Left colon (tissue), 2 donors: ENCODE results near the gene AMZ1. TPM values are rescaled to one million over a fixed set of nuclear protein-coding genes. Genes with fewer than 3 reads are reported as not detected.

Experiments
- ATAC-seq: fragments of 200-7000 bp; cut with Tn5 transposase; one replicate; pipeline ENCODE4 v1.9.1; 2020; ENCODE audit warnings: mild to moderate bottlenecking, moderate library complexity
- DNase-seq, 2 donors: peaks; one replicate each; pipeline ENCODE4 v3.0.0-alpha.2; 2020
- intact Hi-C, 2 donors: fragments of 100-400 bp; cut with DNase I in 1 of 2; cut with micrococcal nuclease in 1 of 2; formaldehyde crosslinking; loops; one replicate each; pipeline versions ENCODE4 v1.11.2 to v1.14.0; 2022; cut with DNase I, micrococcal nuclease
- total RNA-seq, 2 donors: library from RNA; stranded (reverse); fragmentation: NEBNext Ultra II Directional; extraction: Animal tissue kit (Norgen Biotek cat#: 25700); gene quantifications; one replicate each; pipeline ENCODE4 v1.2.1, GENCODE V29; 2021
- donor health status: DM: no; HTN: no; CAD: no.
- donor health status: DM: yes; HTN: yes; CAD: no.

The AMZ1 gene
- total RNA-seq, 2 donors from 2014 or later, result 0.28 TPM; not detected in 1

DNA sequence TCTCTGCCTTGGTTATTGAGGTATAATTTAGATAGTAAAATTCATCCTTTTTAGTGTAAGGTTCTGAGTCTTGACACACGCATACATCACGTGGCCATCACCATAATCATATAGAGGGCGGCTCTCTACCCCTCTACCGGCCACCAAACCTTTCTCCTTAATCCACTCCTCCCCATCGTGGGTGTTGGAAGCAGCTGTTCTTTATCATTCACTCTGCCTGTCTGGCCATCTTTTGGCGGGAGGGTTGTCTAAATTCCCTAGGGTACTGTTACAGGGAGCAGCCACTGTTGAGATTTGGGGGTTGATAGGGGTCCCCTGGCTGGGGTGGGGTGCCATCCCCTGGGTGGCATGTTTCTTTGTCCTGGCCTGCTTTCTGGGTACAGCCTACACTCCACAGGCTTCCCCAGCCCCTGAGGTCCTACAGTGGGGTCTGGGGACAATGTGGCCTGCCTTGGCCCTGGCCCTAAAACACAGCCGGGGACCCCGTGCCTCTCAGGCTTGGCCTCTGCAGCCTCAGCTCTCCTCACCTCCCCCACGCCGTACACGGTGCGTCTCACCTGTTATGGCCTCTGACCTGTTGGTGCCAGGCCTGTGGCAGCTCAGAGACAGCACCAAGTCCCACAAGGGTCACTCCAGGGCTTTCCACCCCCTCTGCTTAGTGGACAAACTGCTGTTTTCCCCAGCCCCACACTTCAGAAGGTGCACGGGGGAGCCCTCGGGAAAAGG lies 17.5 kb downstream of the AMZ1 start:
- intact Hi-C loops, result no loop called here
- no peak for ATAC-seq
- no peak for DNase-seq

DNA sequence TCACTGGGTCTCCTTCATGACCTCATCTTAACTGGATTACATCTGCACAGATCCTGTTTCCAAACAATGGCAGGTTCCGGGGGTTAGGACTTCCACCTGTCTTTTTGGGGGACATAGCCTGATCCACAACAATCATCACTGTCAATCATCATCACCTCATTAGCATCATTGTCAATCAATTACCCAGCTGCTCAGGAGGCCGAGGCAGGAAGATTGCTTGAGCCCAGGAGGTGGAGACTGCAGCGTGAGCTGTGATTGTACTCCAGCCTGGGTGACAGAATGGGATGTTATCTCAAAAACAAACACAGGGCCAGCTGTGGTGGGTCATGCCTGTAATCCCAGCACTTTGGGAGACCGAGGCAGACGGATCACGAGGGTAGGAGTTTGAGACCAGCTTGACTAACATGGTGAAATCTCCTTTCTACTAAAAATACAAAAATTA lies 18.7 kb downstream of the AMZ1 start:
- intact Hi-C loops, result no loop called here
- ATAC-seq (no peak), DNase-seq (no peak)

DNA sequence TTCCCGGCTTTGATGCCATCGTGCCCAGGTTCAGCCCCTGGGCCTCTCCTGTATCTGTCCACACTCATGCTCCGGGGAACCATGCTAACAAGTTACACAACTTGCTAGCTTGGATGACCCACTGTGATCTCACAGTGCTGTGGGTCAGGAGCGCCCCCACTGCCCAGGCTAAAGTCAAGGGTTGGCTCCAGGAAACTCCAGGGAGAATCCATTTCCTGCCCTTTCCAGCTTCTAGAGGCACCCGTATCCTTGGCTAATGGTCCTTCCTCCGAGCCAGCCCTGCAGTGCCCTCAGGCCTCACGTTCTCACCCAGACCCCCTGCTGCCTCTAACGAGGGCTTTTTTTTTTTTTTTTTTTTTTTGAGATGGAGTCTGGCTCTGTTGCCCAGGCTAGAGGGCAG lies 19.5 kb downstream of the AMZ1 start:
- intact Hi-C loops, result no loop called here
- ATAC-seq (no peak), DNase-seq (no peak)

DNA sequence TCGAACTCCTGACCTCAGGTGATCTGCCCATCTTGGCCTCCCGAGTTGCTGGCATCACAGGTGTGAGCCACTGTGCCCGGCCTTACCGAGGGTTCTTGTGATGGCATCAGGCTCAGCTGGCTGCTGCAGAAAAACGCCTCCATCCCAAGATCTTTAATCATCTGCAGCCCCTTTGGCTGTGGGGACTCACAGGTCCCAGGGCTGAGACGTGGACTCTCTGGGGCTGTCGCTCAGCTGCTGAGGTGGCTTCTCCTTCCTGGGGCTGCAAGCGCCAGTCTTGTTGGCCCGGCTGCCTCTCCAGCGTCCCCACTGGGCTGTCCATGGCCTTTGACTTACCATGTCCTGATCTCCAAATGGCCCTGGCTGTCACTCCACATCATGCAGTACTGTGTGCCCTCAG lies 20.0 kb downstream of the AMZ1 start:
- ATAC-seq (no peak), DNase-seq (no peak)
- intact Hi-C loops, result no loop called here

DNA sequence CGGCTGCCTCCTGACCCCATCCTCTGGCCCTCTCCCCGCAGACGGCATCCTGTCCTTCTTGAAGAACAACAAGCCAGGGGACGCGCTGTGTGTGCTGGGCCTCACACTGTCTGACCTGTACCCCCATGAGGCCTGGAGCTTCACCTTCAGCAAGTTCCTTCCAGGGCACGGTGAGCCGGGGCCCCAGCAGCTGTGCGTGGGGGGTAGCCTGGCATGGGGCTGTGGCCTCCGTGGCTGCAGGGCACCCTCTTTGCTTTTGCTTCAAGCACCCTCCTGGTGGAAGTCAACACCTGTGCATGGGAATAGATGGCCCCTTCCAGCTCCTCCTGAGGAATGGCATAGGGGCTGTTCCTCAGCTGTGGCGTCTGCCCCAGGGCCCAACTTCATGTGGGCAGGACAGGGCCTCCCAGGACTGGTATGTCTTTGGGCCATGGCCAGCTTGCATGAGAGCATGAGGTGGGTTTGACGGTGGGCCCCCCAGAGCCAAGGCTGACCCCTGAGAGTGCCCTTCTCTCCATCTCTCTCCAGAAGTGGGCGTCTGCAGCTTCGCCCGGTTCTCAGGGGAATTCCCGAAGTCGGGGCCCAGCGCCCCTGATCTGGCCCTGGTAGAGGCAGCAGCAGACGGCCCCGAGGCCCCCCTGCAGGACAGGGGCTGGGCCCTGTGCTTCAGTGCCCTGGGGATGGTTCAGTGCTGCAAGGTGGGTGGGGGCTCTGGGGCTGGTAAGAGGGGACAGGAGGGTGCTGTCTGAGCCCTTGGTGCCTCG lies 20.7 kb downstream of the AMZ1 start:
- intact Hi-C loops, result no loop called here
- DNase-seq (no peak), ATAC-seq (no peak)

DNA sequence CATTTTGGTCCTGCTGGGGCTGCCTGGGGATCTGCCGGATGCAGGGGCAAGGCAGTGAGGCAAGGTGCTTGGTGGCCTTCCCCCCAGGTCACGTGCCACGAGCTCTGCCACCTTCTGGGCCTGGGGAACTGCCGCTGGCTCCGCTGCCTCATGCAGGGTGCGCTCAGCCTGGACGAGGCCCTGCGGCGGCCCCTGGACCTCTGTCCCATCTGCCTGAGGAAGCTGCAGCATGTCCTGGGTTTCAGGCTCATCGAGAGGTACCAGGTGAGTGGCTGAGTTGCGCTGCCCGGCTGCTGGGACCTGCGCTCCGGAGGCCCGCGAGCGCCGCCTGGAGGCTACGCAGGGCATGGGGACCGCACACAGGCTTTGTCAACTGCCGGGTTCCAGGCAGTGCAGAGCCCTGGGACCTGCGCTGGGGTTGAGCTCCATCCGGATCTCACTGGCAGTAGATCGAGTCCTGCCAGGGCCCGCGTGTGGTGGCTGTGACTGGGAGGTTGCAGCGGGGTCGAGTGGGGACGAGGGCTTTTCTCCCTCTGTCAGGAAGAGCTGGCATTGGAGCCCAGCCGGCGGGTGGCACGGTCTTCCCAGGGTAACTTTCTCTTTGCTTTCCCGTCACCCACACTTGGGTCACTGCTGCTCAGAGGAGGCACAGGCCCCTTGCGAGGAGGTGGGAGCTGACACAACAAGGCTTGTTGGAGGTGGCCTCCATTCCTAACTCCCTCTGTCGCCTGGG lies 21.7 kb downstream of the AMZ1 start:
- peak; percentile 93 for ATAC-seq
- intact Hi-C loops, result no loop called here
- peak; percentile 62 to 87 for DNase-seq

DNA sequence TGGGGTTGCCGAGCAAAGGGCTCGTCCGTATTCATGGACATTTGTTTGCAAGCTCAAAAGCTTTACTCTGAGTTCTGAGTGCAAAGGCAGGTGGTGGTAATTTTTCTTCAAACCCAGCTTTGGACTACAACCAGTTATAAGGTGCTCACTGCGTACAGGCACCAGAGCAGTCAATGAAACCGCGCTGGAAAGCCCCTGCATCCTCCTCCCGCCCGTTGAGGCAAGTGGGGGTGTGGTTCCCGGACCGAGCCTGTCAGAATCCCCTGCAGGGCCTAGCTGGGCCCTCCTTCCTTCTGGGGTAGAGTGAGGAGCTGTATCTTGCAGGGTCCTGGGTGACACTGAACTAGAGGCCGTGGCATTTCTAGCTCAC lies 22.3 kb downstream of the AMZ1 start:
- DNase-seq, result no peak
- intact Hi-C loops, result no loop called here
- peak; percentile 9 for ATAC-seq

DNA sequence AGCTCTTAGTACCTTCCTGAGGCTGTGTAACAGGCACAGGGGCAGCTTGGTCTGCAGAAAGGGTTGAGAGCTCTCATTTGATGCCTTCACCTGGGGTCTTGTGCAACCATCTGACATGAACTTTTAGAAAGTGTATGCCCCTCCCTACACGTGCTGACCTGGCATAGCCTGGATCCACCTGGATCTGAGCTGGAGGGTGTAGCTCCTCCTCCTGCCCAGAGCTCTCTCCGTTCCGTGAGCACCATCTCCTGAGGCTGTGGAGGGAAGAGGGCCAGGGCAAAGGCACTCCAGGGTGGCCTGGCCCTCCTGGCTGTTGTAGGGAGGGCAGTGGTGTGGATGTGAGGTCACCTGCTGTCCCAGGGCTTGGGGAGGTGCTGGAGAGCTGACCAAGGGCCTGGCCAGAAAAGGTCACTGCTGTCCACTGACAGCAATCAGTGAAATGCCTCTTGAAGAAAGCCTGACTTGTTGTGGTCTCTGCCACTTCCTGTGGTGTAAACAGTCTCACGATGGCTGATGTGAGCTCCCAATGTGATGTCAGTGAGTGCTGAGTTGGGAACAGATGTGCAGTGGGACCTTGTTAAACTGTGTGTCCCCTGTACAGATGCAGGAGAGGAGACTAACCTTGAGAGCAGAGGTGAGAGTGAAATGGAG lies 23.0 kb downstream of the AMZ1 start:
- DNase-seq, result no peak
- intact Hi-C loops, result no loop called here
- ATAC-seq, result no peak

DNA sequence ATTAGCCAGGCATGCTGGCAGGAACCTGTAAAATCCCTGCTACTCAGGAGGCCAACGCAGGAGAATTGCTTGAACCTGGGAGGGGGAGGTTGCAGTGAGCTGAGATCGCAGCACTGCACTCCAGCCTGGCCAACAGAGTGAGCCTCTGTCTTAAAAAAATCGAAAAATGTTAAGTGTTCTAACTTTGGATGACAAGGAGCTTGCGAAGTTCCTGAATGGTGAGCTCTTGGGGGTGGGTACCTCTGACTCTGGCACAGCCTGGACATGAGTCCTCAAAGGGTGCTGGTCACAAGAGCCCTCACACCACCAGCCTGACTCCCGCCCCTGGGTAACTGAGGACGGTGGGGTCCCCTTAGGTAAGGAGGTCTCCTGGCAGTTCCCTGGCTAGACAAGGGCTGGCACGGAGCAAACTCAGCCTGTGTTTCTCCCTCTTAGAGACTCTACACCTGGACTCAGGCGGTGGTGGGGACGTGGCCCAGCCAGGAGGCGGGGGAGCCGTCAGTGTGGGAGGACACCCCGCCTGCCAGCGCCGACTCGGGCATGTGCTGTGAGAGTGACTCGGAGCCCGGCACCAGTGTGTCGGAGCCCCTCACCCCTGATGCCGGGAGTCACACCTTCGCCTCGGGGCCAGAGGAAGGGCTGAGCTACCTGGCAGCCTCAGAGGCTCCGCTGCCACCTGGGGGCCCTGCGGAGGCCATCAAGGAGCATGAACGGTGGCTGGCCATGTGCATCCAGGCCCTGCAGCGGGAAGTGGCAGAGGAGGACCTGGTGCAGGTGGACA lies 24.1 kb downstream of the AMZ1 start:
- ATAC-seq (no peak), DNase-seq (no peak)
- intact Hi-C loops, result no loop called here

DNA sequence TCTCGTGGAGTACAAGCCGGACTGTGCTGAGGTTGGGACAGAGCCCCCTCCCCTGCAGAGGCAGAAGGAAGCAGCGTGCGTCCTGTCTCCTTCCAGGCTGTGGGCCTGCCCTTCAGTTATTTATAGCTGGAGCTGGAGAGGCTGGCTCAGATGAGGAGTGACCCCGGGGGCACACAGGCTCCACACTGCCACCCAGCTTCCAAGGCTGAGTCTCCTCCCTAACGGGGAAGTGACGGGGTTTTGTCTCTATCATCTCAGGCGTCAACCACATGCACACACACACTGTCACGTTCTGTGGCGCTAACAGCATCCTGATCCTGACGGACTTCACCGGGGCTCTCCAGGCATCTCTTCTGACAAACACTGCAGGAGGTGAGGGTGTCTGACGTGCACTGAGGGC lies 25.4 kb downstream of the AMZ1 start:
- DNase-seq, result no peak
- ATAC-seq, result no peak
- intact Hi-C loops, result no loop called here

DNA sequence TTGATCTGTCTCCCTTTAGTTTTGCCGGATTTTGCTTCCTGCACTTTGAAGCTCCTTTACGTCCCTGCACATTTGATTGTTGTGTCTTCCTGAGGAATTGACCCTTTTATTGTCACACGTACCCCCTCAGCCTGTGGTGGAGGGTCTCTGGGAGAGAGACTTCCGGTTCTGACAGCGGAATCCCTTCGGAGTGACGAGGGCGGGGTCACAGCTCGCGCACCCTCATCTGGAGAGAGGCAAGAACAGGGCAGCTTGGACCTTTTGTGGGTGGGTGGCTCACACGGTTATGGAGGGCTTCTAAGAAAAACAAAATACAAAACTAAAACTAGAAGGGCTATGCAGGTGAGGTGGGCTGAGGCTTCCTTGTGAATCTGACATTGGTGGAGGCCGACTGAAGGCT lies 26.0 kb downstream of the AMZ1 start:
- ATAC-seq, result no peak
- intact Hi-C loops, result no loop called here

DNA sequence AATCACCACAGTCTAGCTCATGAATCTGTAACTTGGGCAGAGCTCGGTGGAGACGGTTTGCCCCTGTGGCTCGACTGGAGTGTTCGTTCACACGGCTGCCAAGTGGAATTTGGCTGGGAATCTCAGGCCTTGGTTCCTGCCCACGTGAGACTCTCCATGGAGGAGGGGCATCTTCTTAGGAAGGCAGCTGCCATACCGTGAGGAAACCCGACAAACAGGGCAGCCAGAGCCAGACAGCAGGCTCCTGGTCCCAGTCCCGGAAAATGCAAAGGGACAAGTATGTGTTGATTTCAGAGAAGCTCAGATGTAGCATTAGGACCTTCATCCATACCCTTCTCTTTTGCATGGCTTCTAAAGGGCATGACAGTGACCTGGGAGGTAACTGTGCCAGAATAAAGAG lies 26.6 kb downstream of the AMZ1 start:
- no peak for DNase-seq
- no peak for ATAC-seq
- intact Hi-C loops, result no loop called here

More for the DNA sequence above, 26.0 kb downstream of the AMZ1 start:
- no peak for DNase-seq

DNA sequence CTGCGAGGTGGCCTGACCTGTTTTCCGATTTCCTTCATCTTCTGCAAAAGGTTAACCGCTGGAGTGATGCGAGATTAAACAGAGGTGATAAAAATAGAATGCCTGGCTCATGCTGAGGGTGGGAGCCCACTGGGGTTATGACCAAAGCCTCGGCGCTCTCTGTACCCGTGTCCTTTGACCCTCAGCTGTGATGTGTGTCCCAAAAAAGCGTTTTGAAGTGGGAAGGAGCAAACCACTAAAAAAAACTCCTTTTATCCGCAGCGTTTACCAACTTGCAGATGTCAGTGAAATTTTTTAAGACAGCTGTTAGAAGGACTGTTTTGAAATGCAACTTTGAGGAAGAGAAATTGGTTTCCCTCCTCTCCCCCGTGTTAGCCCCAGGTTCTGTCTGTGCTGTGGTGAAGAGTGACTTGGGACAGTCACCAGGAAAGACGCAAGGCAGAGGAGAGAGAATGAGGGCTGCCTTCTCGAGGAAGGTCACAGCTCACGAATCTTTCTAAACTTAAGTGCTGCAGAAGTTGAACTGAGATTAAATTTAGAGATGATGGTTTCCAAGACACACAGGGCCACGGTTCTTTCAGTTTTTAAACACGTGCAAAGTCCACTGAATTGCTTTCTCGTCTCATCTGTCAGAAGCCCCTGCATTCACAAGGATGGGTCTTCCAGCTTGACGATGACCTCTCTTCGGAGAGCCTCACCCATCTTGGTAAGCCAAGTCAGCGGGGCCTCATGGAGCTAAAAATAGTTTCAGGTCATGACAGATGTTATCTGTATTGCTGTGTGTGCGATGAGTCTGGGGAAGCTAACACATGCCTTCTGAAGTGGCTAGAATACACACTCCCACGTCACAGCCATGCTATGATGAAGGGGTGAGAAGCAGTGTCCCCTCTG lies 27.6 kb downstream of the AMZ1 start:
- DNase-seq (no peak), ATAC-seq (no peak)
- intact Hi-C loops, result no loop called here

DNA sequence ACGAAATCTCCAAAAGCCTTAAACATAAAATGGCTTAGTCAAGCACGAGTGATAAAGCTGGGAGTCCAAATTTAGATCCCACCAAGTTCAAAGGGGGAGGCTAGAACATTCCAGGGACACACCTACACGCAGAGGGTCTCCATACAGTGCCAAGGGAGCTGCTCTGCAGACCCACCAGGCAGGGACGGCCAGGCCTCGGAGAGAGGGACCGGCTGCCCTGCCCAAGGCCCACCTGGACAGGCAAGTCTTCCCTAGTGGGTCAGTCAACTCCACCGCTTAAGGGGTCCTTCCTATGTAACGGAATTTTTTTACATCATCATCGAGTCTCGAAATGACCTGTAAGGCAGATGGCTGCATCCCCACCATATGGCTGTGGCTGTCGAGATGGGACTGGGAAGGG lies 28.5 kb downstream of the AMZ1 start:
- no peak for DNase-seq
- intact Hi-C loops, result no loop called here
- no peak for ATAC-seq

DNA sequence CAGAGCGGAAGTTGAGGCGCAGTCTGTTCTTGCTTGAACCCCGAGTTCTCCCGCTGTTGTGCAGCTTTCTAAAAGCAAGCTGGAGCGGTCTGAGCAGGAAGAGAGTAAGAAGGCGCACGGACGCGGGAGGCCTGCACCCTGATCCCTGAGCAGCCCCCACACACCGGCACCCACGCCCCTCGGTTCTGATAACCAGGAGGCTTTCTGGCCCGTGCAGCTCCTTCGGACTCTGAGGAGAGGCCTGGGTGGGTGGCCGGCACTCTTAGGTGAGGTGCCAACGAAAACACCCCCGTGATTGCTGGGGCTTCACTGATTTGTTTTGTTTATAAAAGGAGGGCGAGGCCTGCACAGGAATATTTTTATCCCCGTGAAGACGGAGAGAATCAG lies 28.9 kb downstream of the AMZ1 start:
- intact Hi-C loops, result no loop called here
- ATAC-seq, result peak; percentile 10
- DNase-seq, result no peak

DNA sequence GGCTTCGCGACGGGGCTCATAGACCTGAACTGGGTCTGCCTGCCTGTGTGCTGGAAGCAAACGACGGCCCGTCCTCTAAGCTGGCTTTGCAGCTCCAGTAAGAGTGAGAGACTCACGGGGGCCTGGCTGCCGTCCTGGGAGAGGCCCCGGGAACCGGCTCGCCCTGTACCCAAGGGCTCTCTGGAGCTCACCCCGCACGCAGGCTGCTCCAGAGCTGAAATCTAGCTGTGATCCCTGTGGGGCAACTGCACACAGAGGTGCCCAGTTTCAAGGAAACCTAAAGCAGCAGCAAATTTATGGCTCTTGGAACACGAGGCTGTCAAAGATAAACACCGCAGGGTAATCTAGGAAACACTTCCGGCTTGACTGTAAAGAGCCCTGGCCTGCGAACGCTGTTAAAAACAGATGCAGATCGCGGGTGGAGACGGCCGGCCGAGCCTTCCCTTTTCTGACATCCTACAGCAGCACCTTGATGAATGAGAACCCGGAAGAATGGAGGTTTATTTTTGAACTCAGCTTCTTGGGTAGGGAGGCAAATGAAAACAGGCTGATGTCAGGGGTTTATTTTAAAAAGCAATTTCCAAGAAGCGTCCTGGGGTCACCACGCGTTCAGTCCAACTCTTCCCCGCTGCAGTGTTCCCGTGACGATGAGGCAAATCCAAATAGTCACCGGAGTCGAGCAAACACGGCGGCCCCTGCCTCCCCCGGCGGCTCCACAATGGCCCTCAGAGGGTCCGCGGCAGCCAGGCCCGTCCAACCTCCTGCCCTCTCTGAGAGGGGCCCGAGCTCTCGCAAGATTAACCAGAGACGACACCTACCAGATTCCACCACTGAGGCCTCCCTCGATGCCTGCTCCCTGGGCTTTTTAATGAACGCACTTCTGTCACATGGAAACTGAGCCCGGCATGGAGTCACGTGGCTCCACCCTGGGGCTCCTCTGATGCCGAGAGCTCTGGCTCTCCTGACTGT lies 29.6 kb downstream of the AMZ1 start:
- intact Hi-C loops, result no loop called here
- peak; percentile 78 to 80 for DNase-seq
- peak; percentile 89 for ATAC-seq
